Measurements from ENCODE around the gene SBNO1. TPM values are rescaled to one million over a fixed set of nuclear protein-coding genes. Genes with fewer than 3 reads are reported as not detected.

Gene SBNO1
- total RNA-seq, 4 donors from 2014 or later: 13.9 to 25.8 (median 17.8) TPM

GRCh38 chr12:123269896-123270213 is 94.8 kb downstream of the SBNO1 start:
- H3K27ac ChIP-seq: peak overlapping the region; percentile 78 to 97 (median 85)
- no peak for TF ChIP-seq POLR2A (IDR thresholded peaks at IDR 0.05)
- no peak for TF ChIP-seq EP300 (IDR thresholded peaks at IDR 0.05)
- no peak for TF ChIP-seq CTCF (IDR thresholded peaks at IDR 0.05)
- peaks cover 0 to 46% (median 30%) of the 10 kb centered on the region in 4 donors for H3K4me1 ChIP-seq
- DNase-seq (ENCODE audit: low spot score in 2 of 2): no peak
- no peaks in the 10 kb centered on the region for H3K9me3 ChIP-seq
- H3K36me3 ChIP-seq: peaks cover 0 to 25% (median 0%) of the 10 kb centered on the region in 3 donors
- no peaks in the 10 kb centered on the region for H3K27me3 ChIP-seq
- peak overlapping the region; percentile 57 to 78 (median 75) for H3K4me3 ChIP-seq
- WGBS, 2 donors: 1 to 3% methylated on average over 7 of the region's 7 CpGs

GRCh38 chr12:123269395-123269892 is 95.2 kb downstream of the SBNO1 start:
- Histone ChIP-seq H3K4me1 (peaks cover 0 to 46% (median 30%) of the 10 kb centered on the region in 4 donors), H3K27ac (peak overlapping the region; percentile 78 to 97 (median 85)), H3K27me3 (no peaks in the 10 kb centered on the region), H3K9me3 (no peaks in the 10 kb centered on the region), H3K4me3 (peak overlapping the region; percentile 57 to 78 (median 75)), H3K36me3 (peaks cover 0 to 29% (median 0%) of the 10 kb centered on the region in 3 donors)
- WGBS, 2 donors: 1 to 3% methylated on average over 29 to 32 of the region's 32 CpGs
- TF ChIP-seq POLR2A (IDR thresholded peaks at IDR 0.05) (peak in 1 of 2 donors; percentile 25), EP300 (IDR thresholded peaks at IDR 0.05) (peak in 1 of 2 donors; percentile 36), CTCF (IDR thresholded peaks at IDR 0.05) (peak in 1 of 5 experiments; percentile 11)
- peak; percentile 60 to 70 for DNase-seq (ENCODE audit: low spot score in 2 of 2)

GRCh38 chr12:123268850-123269249 is 95.8 kb downstream of the SBNO1 start:
- peaks cover 0 to 35% (median 0%) of the 10 kb centered on the region in 3 donors for H3K36me3 ChIP-seq
- TF ChIP-seq POLR2A (IDR thresholded peaks at IDR 0.05): no peak
- no peak for TF ChIP-seq CTCF (IDR thresholded peaks at IDR 0.05)
- TF ChIP-seq EP300 (IDR thresholded peaks at IDR 0.05): no peak
- WGBS, 2 donors: 39 to 48% methylated on average over 13 of the region's 13 CpGs
- H3K4me3 ChIP-seq: peak overlapping the region in 2 of 4 donors; percentile 78
- H3K27ac ChIP-seq: peak overlapping the region; percentile 78 to 97 (median 85)
- no peaks in the 10 kb centered on the region for H3K27me3 ChIP-seq
- H3K4me1 ChIP-seq: peaks cover 0 to 46% (median 30%) of the 10 kb centered on the region in 4 donors
- no peak for DNase-seq (ENCODE audit: low spot score in 2 of 2)
- no peaks in the 10 kb centered on the region for H3K9me3 ChIP-seq

- peaks cover 0 to 46% (median 30%) of the 10 kb centered on the region in 4 donors for H3K4me1 ChIP-seq
These were observed 96.4 kb downstream of the SBNO1 start for GRCh38 chr12:123267991-123268843.

More at GRCh38 chr12:123267991-123268843, 96.4 kb downstream of the SBNO1 start:
- H3K27me3 ChIP-seq: no peaks in the 10 kb centered on the region
- 39 to 40% methylated on average over 24 to 31 of the region's 36 CpGs for WGBS, 2 donors
- H3K9me3 ChIP-seq: no peaks in the 10 kb centered on the region
- peak overlapping the region; percentile 78 to 97 (median 85) for H3K27ac ChIP-seq
- H3K4me3 ChIP-seq: peak overlapping the region in 1 of 4 donors; percentile 25
- TF ChIP-seq EP300 (IDR thresholded peaks at IDR 0.05) (no peak), CTCF (IDR thresholded peaks at IDR 0.05) (no peak), POLR2A (IDR thresholded peaks at IDR 0.05) (no peak)
- H3K36me3 ChIP-seq: peaks cover 0 to 42% (median 0%) of the 10 kb centered on the region in 3 donors
- DNase-seq (ENCODE audit: low spot score in 2 of 2): no peak

Data from tibial nerve (tissue), 4 donors.